ENCODE measurements around the gene FARSA.

FARSA gene

DNA sequence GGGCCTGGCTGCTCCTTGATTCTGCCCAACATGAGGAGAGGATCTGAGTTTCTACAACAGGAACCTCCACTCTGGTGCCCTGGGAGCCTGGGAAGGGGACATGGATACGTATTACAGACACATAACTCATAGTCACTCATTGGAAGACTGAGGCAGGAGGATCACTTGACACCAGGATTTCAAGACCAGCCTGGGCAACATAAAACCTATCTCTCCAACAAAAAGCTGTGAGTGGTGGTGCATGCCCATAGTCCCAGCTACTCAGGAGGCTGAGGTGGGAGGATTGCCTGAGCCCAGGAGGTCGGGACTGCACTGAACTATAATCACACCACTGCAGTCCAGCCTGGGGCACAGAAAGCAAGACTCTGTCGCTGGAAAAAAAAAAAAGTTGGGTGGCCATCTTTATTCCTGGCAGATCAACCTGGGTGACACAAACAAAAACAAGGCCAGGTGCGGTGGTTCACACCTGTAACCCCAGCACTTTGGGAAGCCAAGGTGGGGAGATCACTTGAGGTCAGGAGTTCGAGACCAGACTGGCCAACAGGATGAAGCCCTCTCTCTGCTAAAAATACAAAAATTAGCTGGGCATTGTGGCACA is 45.4 kb downstream of the FARSA start:
- DNase-seq, result no peak

DNA sequence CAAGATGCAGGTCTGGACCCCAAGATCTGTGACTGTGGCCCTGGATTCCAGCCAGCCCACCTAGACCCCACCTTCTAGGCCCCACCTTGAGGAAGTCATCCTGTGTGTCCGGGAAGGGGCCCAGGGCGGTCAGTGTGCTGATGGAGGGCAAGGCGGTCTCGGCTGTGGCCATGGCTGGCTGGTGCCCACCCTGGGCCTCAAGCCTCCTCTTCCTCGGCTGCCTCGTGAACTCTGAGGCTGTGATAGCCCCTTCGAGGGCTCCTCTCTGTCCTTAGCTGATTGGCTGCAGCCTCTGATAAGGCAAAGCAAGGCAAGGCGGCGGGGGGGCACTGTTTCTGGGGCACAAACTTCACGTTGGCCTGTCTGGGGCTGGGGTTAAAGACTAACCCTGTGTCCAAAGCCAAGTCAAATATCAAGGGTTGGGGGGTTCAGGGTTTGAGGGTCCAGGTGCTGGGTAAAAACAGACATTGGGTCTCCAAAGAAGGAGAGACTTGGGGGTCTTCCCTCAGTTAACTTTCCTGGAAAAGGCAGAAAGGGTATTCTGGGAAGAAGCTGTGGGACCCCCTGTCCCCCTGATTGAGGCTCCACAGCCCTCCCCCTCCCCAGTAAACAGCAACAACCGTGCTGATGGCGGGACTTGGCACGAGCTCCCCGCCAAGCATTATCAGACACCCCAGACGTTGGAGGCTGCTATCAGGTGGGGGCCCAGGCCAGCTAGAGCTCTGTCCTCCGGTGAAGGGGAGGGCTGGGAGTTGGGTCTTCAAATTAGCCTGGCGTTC is 46.4 kb downstream of the FARSA start, which contains the start of gene KLF1:
KLF1 (minus strand) TSS at position 233 of the 779 bp plus-strand sequence; CDS start at position 172, 61 bp downstream.
- no peak for DNase-seq

DNA sequence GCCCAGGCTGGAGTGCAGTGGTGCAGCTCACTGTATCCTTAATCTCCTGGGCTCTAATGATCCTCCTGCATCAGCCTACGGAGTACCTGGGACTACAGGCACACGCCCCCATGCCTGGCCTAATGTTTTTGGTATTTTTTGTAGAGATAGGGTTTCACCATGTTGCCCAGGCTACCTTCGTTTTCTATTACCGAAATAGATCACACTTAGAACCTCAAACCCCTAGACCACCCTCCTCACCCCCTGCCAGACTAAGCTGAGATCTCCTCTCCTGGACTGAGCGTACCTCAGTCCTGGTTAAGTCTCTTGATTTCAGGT is 46.9 kb downstream of the FARSA start:
- no peak for DNase-seq

DNA sequence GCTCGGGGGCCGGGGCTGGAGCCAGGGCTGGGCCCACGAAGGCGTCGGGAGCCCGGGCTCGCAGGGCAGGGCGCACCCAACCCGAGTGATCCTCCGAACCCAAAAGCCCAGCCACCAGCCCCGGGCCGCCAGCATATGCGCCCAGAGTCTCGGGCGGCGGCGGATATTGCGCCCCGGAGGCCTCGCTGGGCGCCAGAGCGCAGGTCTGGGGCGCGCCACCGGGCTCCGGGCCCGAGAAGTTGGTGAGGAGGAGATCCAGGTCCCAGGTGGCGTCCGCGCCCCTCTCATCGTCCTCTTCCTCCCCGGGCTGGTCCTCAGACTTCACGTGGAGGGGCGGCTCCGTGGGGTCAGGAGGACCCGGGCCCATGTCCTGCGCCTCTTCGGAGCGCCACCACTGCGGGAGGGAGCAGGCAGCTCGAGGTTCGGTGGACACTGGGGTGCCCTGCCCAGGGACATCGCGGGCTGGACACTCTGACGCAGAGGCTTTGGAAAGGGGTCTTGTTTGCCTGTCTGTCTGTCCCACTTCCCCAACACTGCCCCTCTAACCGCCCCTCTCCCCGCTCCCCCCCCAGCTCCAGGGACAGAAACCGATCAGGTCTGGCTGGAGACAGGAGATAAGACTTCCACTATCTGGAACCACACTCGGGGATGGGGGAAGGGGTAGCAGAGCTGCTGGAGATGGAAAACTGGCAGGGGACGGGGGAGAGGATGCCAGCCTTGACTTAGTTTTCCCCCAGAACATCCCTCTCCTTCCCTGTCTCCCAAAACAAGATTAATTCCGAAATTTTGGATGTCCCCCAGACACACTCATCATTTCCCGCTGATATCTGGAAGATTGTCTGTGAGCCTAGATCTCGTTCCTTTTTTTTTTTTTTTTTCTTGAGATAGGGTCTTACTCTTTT is 47.5 kb downstream of the FARSA start:
- no peak for DNase-seq

DNA sequence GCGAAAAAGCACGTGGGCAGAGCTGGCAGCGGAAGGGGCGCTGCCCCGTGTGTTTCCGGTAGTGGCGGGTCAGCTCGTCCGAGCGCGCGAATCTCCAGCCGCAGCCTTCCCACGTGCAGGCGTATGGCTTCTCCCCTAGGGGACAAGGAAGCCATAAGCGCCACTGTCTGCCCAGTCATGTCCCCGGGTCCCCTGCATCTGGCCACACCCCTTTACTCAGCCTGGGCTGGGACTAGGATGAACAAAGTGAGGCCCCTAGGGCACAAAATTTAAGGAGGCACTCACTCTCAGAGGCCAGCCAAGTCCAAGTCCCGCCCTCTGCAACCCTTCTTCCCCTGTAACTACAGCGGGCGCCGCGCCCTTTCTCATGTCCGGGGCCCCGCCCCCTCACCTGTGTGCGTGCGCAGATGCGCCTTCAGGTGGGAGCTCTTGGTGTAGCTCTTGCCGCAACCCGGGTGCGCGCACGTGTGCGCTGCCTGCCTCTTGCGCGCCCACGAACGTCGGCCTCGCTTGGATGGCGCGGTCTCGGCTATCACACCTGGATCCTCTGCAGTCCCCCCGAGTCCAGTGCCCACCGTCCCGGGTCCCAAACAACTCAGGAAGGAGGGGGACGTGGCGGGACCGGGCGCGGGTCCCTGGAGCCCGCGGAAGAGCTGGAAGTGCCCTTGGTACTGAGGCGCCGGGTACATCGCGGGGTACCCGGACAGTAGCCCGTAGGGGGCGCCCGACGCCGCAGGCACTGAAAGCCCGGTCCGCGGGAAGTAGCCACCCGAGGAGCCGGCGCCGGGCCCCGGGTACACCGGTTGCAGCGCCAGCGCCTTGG is 48.4 kb downstream of the FARSA start:
- DNase-seq, result no peak

DNA sequence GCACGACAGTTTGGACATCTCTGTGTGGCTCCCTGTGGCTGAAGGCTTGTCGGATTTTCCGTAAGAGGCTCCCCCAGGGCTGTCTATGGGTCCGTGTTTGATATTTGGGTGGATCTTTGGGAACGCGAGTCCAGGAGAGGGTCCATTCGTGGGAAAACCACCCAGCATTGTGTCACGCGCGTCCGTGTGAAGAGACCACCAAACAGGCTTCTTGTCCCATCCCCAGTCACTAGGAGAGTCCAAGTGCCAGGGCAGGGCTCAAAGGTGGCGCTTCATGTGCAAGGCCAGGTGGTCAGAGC is 48.9 kb downstream of the FARSA start:
- no peak for DNase-seq

DNA sequence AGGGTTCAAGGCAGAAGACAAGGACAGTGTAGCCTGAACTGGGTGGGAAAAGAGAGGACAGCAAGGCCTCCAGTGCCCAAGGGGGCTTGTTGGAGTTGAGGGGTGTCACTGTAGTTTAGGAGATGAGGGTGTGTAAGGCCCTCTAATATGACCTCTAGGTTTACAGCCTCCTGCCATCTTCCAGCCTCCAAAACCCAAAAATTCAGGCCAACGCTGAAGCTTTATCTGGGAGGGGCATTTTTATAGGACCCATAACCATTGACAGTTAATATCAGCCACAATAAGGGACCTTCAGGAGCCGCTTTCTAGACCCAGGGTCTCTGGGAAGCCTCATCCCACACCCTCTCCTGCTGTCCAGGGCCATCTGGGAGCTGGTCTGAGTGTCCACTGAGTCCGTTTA is 49.3 kb downstream of the FARSA start:
- no peak for DNase-seq

DNA sequence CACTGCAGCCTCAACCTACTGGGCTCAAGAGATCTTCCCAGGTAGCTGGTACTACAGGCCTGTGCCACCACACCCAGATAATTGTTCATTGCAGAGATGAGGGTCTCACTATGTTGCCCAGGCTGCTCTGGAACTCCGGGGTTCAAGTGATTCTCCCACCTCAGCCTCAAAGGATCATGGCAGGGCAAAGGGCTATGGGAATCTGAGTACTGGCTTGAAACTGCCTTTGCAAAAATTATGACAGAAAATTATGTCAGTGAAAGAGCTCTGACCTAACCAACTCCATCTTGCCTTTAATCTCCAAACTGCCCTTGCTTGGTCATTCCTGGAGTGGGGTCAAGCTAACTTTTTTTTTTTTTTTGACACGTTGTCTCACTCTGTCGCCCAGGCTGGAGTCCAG is 50.9 kb downstream of the FARSA start:
- DNase-seq, result no peak

DNA sequence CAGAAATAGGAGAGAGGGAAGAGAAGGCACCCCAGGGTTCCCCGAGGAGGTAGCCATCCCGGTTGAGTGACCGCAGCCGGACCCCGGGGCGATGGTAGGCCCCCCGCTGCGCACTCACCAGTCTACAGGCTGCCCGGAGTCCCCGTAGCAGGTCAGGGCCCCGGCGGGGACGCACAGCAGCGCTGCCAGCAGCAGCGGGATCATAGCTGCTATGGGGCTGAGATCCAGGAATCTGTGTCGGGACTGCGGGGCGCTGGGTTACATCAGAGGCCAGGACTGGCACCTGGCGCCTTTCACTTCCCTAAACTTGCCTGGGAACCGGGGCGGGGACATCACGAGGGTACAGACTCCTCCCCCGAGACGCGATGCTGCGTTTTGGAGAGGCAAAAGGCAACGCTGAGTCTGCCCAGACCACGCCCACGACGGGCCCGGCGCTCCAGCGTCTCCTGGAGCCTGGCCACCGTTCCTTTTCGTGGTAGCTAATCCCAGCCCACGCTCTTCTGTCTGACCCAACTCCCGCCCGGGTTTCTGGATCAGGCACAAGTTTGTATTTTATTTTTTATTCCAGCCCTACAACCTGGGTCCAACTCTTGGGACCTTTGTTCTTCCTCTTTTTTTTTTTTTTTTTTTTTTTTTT is 52.2 kb downstream of the FARSA start, which contains the start of gene DNASE2:
DNASE2 (minus strand) TSS at position 278 of the 637 bp plus-strand sequence; CDS start at position 204, 74 bp downstream.
- peak; percentile 88 for DNase-seq

DNA sequence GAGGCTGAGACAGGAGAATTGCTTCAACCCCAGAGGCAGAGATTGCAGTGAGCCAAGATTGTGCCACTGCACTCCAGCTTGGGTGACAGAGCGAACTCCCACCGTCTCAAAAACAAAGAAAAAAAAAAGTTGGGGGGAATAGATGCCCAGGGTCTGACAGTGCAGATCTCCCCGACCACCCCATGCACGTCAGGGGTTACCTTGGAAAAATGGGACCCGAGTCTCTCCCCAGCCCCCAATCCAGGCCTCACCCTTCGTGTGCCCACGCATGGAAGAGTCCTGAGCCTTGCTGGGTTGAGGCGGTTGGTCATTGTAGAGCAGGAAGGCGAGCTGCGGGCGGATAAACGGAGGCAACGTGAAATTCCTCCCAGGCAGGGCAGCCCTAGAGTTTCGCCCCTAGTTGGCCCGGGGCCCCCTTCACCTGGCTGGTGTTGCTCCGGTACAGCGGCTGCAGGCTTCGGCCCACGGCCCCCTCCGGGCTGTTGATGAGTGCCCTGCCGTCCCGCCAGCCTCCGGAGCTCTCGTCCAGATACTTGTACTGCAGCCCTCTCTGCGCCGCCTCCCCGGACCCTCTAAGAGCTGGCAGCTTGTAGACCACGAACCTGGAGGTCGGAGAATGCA is 52.9 kb downstream of the FARSA start:
- no peak for DNase-seq

DNA sequence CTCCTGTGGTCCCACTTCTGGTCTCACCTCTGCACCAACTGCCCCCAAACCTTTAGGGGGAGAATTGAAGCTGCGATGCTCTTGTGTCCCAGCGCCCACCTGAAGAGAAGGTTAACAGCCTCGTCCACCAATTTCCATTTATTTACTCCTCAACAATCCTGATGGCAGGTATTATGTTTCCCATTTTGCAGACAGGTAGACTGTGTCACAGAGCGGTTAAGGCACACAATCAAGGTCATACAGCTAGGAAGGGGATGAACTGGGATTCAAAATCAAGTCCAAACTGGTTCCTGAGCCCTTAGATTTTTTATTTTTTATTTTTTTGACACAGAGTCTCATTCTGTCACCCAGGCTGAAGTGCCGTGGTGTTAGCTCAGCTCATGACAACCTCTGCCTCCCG is 58.4 kb downstream of the FARSA start:
- no peak for DNase-seq

DNA sequence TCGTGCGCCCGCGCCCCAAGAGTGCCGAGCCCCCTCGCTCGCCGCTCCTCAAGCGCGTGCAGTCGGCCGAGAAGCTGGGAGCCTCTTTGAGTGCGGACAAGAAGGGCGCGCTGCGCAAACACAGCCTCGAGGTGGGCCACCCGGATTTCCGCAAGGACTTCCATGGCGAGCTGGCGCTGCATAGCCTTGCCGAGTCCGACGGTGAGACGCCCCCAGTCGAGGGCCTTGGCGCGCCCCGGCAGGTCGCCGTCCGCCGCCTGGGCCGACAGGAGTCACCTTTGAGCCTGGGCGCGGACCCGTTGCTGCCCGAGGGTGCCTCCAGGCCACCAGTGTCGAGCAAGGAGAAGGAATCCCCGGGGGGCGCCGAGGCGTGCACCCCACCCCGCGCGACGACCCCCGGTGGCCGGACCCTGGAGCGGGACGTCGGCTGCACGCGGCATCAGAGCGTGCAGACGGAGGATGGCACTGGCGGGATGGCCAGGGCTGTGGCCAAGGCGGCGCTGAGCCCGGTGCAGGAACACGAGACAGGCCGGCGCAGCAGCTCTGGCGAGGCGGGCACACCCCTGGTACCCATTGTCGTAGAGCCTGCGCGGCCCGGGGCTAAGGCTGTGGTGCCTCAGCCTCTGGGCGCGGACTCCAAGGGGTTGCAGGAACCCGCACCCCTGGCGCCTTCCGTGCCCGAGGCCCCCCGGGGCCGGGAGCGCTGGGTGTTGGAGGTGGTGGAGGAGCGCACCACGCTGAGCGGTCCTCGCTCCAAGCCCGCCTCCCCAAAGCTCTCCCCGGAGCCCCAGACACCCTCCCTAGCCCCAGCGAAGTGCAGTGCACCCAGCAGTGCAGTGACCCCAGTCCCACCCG is 59.4 kb downstream of the FARSA start:
- DNase-seq, result no peak

DNA sequence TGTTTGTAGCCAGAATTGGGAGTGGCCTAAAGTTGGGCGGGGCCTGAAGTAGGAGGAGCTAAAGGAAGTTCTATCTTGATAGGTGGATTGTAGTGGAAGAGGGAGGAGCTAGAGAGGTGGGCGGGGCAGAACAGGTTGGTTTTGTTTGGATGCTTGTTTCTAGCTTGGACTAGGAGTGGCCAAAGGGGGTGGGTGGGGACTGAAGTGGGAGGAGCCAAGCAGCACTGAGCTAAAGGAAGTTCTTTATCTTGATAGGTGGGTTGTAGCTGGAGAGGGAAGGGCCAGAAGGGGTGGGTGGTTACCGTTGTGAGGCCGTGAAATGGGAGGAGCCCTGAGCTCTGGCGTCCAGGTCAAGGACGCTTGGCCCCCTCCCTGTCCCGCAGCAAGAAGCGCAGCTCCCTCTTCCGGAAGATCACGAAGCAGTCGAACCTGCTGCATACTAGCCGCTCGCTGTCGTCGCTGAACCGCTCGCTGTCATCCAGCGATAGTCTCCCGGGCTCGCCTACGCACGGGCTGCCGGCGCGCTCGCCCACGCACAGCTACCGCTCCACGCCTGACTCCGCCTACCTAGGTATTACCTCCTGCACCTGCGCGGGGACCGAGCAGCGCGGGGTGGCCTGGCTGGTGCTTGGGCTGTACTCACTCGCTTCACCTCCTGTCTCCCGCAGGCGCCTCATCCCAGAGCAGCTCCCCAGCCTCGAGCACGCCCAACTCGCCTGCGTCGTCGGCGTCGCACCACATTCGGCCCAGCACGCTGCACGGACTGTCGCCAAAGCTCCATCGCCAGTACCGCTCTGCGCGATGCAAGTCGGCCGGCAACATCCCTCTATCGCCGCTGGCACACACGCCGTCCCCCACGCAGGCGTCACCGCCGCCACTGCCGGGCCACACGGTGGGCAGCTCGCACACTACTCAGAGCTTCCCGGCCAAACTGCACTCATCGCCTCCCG is 60.3 kb downstream of the FARSA start:
- no peak for DNase-seq

Measured in NCI-H226 (cell line).